ENCODE data around the gene ANKFN1. TPM values are rescaled to one million over a fixed set of nuclear protein-coding genes. Genes with fewer than 3 reads are reported as not detected.
A peak's percentile ranks its signal among the peaks of the same experiment; 100 is the strongest.

ANKFN1 gene
- total RNA-seq, 3 donors from 2014 or later, result 0.22 to 1.4 (median 0.60) TPM

DNA sequence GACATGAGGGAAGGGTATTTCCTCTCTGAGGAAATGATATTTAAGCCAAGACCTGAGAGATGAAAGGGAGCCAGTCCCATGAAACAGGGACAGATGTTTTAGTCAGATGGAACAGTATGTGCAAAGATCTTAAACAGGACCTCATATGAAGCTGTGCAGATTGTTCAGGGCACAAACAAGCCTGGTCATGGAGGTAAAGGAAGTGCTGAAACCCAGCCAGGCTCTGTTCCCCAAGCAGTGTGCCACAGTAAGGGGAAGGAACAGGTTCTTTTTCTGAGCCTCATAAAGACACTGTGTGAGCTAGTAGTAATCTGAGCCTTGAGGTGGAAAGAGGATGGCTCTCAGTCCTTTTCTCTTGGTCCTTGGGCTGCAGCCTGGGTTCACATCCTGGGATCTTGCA, 159.9 kb downstream of the ANKFN1 start:
- H3K36me3 ChIP-seq (ENCODE audit: low read depth), result no peaks in the 10 kb centered on the region
- intact Hi-C loops (cut with DNase I, micrococcal nuclease), result no loop called here
- no peaks in the 10 kb centered on the region for H3K4me1 ChIP-seq (ENCODE audit: low read depth)
- ATAC-seq, result peak; percentile 23
- TF ChIP-seq, protein P1, sequence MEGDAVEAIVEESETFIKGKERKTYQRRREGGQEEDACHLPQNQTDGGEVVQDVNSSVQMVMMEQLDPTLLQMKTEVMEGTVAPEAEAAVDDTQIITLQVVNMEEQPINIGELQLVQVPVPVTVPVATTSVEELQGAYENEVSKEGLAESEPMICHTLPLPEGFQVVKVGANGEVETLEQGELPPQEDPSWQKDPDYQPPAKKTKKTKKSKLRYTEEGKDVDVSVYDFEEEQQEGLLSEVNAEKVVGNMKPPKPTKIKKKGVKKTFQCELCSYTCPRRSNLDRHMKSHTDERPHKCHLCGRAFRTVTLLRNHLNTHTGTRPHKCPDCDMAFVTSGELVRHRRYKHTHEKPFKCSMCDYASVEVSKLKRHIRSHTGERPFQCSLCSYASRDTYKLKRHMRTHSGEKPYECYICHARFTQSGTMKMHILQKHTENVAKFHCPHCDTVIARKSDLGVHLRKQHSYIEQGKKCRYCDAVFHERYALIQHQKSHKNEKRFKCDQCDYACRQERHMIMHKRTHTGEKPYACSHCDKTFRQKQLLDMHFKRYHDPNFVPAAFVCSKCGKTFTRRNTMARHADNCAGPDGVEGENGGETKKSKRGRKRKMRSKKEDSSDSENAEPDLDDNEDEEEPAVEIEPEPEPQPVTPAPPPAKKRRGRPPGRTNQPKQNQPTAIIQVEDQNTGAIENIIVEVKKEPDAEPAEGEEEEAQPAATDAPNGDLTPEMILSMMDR (IDR thresholded peaks at IDR 0.05), result no peak
- no peak for DNase-seq
- no peak overlapping the region for H3K4me3 ChIP-seq
- no peaks in the 10 kb centered on the region for H3K9me3 ChIP-seq

DNA sequence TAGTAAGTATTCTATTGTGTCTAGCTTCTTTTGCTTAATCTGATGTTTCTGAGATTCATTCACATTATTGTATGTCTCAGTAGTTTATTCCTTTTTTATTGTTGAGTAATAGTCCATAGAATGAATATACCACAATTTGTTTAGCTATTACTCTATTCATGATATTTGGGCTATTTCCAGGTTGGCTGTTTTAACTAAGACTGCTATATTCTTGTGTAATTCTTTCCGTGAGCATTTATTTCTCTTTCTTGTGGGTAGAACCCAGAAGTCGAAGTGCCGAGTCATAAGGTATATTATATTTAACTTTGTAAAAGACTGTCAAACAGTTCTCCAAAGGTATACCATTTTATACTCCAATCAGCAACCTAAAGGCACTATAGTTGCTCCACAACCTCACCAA, 160.8 kb downstream of the ANKFN1 start:
- intact Hi-C loops (cut with DNase I, micrococcal nuclease), result no loop called here
- DNase-seq, result no peak
- TF ChIP-seq, protein P1 (IDR thresholded peaks at IDR 0.05), result no peak
- Histone ChIP-seq H3K4me1 (ENCODE audit: low read depth) (no peaks in the 10 kb centered on the region), H3K4me3 (no peak overlapping the region), H3K9me3 (no peaks in the 10 kb centered on the region), H3K36me3 (ENCODE audit: low read depth) (no peaks in the 10 kb centered on the region)
- no peak for ATAC-seq

DNA sequence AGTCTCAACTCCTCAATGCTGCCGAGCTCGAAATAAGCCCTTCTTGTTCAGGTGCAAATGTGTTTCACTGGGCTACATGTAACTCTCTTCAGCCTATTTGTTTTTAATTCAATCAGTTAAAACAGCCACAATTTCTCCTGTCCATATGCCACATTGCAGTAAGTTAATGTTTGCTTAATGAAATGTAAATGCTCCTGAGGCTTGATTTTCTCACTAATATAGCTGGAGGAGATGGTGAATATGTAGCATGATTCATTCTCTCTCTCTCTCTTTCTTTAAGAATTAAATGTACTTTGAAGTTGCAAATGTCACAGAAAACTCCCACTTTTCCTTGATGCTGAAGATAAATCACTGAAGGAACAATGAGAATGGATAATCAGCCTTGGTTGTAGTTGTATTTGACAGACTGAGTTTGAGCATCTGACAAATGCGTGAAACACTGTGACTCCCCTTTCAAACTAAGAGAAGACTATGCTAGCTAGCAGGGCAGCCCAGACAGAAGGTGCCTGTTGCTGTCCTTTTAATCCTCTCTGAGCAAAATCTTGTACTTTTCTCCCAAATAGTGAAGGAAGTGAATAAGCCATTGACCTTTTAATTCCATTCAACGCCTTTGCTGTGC, 161.8 kb downstream of the ANKFN1 start:
- intact Hi-C loops (cut with DNase I, micrococcal nuclease), result no loop called here
- Histone ChIP-seq H3K36me3 (ENCODE audit: low read depth) (no peaks in the 10 kb centered on the region), H3K4me1 (ENCODE audit: low read depth) (no peaks in the 10 kb centered on the region), H3K9me3 (no peaks in the 10 kb centered on the region), H3K4me3 (no peak overlapping the region)
- no peak for DNase-seq
- TF ChIP-seq, protein P1 (IDR thresholded peaks at IDR 0.05), result no peak
- ATAC-seq, result no peak

DNA sequence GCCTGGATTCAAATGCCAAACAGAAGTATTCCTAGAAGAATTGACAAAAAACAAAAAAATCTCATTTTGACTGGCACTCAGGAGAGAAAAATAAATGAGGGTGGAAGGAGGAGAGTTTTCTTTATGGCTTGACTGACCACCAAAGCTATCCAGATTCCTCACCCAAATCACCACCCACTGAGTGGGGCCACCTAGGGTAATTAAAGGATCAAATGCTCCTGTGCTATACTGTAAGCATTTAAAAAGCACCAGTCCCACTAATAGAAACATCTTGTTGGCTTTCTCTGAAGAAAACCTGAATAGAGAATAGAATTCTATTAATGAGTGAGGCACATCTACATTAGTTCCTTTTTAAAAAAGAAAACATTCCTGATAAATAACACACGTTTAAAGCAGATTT, 163.3 kb downstream of the ANKFN1 start:
- Histone ChIP-seq H3K4me1 (ENCODE audit: low read depth) (no peaks in the 10 kb centered on the region), H3K9me3 (no peaks in the 10 kb centered on the region), H3K4me3 (no peak overlapping the region), H3K36me3 (ENCODE audit: low read depth) (no peaks in the 10 kb centered on the region)
- ATAC-seq (no peak), DNase-seq (no peak)
- intact Hi-C loops (cut with DNase I, micrococcal nuclease), result no loop called here
- TF ChIP-seq, protein P1 (IDR thresholded peaks at IDR 0.05), result no peak

DNA sequence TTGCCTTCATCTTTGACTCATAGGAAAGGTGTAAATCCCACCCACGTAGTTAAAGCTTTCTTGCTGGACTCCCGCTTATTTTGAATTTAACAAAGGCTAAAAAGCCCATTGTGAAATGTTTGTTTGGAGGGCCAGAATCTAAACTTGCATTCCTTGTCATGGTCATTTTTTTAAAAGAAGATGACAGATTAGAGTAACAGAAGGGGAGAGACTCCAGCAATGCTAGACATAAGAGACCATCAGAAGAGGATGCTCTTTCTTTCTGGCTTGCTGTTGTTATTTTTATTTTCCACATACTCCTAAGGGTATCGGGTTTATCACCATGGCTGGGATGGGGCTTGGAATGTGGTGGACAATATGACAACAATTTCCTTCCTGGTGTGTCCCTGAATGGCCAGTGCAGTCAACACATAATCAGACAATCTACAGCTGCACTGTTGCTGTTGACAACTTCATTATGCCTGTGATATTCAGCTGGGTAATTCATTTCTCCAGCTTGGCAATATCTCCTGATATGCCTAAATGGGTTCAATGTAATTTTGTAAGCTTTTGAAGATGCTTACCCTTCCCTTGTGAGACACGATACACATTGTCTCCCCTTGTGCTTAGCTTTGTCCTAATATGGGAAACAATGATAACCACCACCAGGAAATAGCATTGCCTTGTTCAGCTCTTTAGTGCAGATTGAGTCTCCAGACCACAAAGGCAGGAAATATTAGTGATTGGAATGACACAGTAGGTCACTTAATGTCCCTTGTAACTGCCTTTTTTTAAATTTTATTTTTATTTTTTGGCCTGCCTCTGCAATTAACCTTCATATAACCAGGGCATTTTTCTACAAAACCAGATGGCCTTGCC, 164.3 kb downstream of the ANKFN1 start:
- intact Hi-C loops (cut with DNase I, micrococcal nuclease), result no loop called here
- Histone ChIP-seq H3K36me3 (ENCODE audit: low read depth) (no peaks in the 10 kb centered on the region), H3K4me3 (no peak overlapping the region), H3K9me3 (no peaks in the 10 kb centered on the region), H3K4me1 (ENCODE audit: low read depth) (no peaks in the 10 kb centered on the region)
- TF ChIP-seq, protein P1 (IDR thresholded peaks at IDR 0.05), result no peak
- DNase-seq (no peak), ATAC-seq (no peak)
